SU-DHL-6 (cell line): ENCODE data around the gene PIM1.

Source experiments
- EZH2phosphoT487 ChIP-seq: fragments of 200-600 bp; sonication (generic), shearing (Covaris generic); conservative IDR thresholded peaks from 2 replicates; pipeline ENCODE4 v1.6.1; 2018; ENCODE audit warnings: mild to moderate bottlenecking, antibody characterized with exemption, low read length, moderate library complexity, mixed read lengths
- TF ChIP-seq, protein P1 (sequence below): fragments of 200-600 bp; sonication (generic); IDR thresholded peaks from one replicate; pipeline ENCODE4 v1.5.1; 2017; ENCODE audit warnings: antibody characterized with exemption, mild to moderate bottlenecking, low read length, moderate library complexity; ENCODE audit not compliant: insufficient read depth, poor library complexity, severe bottlenecking

DNA sequence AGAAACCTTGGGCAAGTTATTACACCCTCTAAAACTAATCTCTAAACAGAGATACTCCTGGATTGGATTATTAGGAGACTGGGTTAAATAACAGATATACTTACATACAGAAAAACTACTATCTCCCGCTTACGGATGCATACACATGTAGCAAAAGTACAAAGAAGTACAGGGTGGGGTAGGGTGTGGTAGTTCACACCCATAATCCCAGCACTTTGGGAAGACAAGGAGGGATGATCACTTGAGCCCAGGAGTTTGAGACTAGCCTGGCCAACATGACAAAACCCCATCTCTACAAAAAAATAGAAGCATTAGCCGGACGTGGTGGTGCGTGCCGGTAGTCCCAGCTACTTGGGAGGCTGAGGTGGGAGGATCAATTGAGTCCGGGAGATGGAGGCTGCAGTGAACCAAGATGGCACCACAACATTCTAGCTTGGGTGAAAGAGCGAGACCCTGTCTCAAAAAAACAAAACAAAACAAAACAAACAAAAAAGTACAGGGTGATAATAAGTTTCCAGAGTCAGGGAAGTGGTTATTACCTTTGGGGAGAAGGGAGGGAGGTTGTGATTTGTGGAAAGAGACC is 8.1 kb downstream of the PIM1 start:
- TF ChIP-seq EZH2phosphoT487, result no peak
- TF ChIP-seq, protein P1, sequence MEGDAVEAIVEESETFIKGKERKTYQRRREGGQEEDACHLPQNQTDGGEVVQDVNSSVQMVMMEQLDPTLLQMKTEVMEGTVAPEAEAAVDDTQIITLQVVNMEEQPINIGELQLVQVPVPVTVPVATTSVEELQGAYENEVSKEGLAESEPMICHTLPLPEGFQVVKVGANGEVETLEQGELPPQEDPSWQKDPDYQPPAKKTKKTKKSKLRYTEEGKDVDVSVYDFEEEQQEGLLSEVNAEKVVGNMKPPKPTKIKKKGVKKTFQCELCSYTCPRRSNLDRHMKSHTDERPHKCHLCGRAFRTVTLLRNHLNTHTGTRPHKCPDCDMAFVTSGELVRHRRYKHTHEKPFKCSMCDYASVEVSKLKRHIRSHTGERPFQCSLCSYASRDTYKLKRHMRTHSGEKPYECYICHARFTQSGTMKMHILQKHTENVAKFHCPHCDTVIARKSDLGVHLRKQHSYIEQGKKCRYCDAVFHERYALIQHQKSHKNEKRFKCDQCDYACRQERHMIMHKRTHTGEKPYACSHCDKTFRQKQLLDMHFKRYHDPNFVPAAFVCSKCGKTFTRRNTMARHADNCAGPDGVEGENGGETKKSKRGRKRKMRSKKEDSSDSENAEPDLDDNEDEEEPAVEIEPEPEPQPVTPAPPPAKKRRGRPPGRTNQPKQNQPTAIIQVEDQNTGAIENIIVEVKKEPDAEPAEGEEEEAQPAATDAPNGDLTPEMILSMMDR, result no peak
